Hippocampal formation (tissue), 2 donors: ENCODE data around the gene FAM124B.

Experiments
- DNase-seq, 2 donors: peaks; one replicate each; lab custom pipeline; 2025; lab: John Stamatoyannopoulos, UW

FAM124B gene

DNA sequence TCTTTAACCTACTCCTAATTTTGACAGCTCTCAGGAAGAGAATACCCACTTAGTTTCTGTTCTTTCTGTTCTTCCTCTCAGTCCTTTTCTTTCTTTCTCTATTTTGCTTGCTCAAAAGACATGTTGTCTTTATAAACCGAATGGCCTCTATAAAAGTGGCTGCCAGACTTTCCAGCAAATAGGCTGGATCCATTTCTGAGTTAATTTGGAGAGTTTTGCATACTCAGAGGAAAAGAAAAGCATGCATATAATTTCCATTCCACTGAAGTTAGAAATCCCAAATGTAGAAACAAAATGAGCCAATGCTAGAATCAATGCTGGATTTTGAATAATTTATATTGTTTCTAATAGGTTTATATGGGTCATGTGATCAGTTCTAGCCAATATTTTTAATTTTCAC, 65.9 kb downstream of the FAM124B start:
- no peak for DNase-seq

DNA sequence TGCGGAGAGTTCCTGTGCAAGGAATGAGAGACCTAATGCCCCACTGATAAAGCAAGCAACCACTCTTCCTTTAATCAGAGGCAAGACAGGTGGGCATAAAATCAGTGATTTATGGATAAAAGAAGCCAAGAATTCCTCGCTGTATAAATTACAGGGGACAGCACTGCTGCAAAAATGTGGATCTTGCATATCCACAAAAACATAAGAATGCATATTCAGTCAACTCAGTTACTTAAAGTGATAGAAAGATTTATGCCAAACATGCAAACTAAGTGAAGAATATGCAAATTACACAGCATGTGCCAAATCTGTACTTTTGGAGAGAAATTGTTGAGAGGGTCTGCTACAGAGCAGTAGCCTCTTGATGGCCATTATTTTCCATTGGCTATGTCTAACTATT, 67.2 kb downstream of the FAM124B start:
- no peak for DNase-seq

DNA sequence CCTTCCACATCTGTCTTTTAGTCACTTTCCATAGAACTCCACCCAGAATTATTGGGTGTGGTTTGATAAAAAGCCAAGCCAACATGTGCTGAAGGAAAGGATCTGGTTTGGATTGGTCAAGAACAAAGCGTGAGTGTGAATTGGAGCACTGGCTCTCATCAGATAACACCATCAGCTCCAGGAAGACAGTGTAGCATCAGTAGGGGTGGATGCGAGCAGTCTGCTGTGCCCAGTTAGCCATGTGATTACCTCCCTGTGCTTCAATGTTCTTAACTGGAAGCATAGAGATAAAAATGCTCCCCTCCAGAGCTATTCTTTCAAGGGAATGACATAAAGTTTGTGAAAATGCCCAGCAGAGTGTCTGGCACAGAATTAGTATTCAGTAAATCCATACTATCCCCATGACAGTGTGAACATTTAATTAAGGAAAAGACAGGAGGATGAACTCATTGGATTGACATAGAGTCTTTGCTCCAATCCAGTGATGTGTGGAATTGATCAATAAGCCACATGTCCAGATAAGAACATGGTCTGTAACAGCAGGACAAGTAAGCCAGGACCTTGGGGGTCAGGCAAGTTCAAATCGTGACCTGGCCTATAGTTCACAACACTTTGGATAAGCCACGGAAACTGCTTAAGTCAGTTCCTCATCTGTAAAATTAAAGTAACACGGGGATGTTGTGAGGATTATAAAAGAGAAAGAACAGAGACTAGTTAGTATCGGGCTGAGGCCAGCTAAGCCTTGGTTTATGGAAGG, 68.0 kb downstream of the FAM124B start:
- no peak for DNase-seq

DNA sequence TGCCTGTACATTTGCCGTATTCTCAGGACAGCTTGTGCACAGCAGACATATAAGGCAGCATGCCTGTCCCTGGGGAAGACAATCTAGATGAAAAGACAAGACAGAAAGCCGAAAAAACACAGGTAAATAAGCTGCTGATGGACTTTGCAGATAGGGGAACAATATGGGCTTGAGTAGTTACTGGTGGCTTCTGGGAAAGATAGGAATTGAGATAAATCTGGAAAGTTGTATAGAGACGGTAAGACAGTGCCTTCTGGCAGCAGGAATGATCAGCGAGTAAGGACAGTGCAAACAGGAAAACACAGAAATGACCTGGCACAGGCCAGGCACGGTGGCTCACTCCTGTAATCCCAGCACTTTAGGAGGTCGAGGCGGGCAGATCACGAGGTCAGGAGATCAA, 70.2 kb downstream of the FAM124B start:
- DNase-seq = no peak

DNA sequence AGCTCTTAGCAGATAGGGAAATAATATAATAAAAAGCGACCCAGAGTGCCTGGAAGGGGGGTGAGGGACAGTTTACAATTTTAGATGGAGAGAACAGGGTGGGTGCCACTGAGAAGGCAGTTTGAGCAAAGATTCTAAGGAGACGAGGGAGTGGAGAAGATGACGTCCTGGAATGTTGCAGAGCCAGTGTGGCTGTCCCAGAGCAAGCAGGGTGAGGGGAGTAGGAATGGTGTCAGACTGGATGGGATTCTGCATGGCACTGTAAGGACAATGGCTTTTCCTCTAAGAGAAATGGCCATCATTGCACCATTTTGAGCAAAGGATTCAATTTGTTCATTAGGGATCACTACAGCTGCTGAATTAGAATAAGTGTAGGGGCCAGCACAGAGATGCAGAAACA, 73.1 kb downstream of the FAM124B start:
- no peak for DNase-seq
